HG03342 (cell line): Measurements from ENCODE around the gene LEMD3.

Experiments
- ATAC-seq: cut with Tn5 transposase; IDR thresholded peaks from one replicate; pipeline ENCODE4 v1.9.1; 2021; ENCODE audit warnings: mild to moderate bottlenecking, moderate library complexity; ENCODE audit not compliant: unreplicated experiment

The LEMD3 gene

DNA sequence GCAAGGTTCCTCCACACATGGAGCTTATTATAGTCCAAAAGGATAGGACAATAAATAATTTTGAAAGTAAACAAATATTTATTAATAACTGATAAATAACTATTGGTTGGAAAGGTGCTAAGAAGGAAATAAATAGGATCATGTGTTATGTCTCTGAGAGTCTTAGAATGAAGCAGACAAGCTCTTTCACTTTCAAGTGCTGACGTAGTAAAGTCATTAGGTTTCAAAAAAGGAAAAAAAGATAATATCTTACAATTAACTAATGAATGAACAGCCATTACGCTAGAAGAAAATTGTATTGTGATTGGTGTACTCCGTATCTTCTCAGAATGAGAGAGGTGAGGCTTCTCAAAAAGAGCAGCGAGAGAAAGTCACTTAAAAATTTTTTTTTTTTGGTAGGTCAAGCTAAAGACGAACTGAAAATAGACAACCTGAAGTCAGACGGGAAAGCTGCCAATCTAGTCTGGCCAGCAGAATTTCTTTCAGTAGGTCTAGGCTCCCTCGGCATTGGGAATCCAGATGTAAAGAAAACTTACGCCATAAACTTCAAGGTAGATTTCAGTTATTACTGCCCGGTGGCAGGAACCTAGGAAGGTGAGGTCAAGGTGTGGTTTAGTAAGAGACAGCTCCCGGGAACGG is 583 bp upstream of the LEMD3 start:
- ATAC-seq: no peak

DNA sequence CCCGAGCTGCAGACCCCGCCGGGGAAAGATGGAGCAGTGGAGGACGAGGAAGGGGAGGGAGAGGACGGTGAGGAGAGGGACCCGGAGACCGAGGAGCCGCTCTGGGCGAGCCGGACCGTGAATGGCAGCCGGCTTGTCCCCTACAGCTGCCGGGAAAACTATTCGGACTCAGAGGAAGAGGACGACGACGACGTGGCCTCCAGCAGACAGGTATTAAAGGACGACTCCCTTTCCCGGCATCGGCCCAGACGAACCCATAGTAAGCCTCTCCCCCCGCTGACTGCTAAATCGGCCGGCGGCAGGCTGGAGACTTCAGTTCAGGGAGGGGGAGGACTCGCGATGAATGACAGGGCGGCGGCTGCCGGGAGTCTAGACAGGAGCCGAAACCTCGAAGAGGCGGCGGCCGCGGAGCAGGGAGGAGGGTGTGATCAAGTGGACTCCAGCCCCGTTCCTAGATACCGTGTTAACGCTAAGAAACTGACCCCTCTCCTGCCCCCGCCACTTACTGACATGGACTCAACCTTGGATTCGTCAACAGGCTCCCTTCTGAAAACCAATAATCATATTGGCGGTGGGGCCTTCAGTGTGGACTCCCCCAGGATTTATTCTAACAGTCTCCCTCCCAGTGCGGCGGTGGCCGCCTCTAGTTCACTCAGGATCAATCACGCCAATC is 962 bp downstream of the LEMD3 start:
- peak; percentile 36 for ATAC-seq

DNA sequence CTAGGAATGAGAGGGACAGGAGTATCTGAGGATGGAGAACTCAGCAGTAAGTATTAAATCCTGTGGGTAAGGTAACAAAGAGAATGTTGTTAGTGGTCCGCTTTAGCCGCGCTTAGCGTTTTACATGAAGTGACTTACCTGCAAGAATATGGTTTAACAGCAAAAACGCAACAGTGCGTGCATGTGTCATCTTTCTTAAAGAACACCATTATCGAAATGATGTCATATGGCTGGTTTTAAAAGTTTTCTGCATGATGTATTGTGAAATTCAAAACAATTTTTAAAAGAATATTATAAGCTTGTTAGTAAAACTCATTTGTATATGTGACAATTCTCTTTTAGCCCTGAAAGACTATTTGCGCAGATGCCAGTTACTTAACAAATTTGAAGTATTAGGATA is 1.7 kb downstream of the LEMD3 start:
- ATAC-seq: no peak

DNA sequence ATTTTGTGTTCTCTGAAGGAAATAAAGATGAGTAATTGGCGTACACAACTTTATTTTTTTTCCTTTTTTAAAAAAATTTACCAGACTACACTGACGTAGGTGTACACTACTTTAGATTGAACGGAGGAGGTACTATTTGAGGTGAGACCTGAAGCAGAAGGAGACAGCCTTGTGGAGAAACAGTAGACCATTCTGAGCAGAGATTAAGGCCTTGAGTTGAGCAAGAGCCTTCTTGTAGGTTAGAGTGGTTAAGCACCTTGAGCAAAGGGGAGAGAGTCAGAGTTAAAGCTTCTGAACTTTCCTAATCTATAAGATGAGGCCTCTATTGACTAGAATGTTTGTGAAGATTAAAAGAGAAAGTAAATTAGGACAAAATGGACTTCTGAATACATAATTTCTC is 2.5 kb downstream of the LEMD3 start:
- ATAC-seq: no peak

DNA sequence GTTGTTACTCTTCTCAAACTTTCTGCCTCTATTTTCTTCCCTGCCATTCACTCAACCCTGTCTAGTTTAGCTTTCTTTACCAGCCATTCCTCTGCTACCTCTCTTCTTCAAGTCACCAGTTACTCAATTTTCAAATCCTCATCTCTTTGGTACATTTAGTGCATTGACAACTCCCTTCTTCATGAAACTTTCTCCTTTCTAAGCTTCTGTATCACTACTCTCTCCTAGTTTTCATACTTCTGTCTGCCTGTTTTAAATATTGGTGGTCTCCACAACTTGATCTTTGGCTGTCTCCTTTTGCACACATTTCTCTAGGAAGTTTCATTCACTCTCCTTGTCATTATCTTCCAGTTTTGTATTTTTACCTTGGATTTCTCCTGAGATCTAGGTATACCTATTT is 6.0 kb downstream of the LEMD3 start:
- no peak for ATAC-seq

DNA sequence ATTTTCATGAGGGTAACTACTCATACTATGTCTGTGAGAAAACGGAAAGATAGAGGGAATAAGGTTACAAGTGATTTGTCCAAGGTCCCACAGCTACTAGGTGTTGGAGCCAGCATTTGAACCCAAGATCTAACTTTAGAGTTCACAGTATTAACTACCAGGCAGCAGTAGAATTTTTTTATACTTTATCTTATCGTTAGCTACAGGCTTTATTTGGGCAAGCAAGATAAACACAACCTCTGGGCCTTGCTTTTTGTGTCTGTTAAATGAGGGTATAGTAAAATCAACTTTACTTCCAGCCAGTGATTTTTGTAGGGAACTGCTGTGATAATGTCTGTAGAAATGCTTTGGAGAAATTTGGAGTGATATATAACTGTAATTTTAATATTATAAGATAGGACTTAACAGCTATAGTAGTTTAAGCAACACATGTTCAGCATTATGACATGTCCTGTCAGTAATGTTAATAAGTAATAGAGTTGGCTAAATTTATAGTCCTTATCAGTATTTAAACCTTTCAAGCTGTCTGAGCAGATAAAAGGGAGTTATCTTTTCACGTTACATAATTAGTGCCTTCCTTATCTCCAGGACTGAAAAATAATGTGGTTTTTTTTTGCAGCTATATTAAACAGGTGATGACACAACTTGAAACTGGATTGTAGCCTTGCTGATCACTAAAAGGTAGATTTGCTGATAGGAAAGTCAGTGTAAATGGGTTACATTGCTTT is 12.8 kb downstream of the LEMD3 start:
- no peak for ATAC-seq

DNA sequence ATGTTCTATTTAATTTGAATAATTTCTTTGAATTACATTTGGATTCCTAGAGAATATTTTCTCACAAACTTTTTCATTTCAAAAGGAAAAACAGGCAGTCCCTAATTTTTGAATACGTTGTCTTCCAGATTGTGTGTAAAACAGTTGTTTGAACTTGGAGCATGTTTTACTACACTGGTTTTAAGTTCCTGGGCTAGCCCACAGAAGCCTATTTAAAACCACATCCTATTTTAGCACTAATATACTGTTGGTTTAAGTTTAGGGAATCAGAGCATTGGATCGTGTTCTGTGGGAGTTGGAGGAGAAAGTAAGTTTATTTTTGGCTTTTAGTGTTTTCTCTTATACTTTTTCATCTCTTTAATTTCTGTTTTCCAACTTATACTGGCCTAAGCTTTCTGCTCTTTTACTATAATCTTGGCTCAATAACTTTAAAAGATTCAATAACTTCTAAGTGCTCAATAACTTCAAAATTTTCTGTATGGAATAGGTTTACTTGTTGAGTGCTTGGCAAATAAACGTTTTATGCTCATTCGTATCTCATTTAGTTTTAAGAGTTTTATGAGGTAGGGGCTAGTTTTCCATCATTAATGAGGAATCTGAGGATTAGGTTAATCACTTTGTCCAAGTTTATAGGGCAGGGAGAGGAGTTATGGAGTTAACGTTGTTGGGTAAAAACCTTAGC is 14.9 kb downstream of the LEMD3 start:
- no peak for ATAC-seq

DNA sequence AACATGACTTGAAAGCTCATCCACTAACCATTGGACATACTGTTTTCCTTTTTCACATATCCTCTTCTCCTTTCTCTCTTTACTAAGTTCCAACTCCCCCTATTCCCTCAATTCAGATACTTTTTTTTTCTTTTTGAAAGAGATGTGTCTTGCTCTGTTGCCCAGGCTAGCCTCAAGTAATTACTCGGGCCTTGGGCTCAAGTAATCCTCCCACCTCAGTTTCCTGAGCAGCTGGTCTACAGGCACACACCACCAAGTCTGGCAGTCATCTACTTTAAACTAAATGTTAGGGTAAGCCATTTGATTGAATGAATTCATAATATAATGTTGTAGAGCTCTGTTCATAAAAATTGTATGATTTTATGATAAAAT is 15.5 kb downstream of the LEMD3 start:
- no peak for ATAC-seq

DNA sequence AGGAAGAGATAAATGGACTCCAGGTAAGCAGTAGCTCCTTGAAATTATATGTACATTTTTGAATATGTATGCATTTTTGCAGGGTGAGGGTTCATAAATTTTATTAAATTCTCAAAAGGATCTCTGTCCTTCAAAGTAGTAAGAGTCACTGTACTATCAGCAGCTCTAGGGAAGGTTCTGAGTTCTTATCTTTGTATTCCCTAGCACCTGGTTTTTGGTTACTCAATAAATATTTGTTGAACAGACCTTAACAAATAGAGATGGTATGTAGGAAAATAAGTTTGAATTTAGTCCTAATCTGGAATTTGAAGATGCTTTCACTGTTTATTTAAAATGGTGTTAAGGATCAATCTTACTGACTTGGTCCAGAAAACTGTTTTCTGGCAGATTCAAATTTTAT is 18.3 kb downstream of the LEMD3 start:
- ATAC-seq: no peak

DNA sequence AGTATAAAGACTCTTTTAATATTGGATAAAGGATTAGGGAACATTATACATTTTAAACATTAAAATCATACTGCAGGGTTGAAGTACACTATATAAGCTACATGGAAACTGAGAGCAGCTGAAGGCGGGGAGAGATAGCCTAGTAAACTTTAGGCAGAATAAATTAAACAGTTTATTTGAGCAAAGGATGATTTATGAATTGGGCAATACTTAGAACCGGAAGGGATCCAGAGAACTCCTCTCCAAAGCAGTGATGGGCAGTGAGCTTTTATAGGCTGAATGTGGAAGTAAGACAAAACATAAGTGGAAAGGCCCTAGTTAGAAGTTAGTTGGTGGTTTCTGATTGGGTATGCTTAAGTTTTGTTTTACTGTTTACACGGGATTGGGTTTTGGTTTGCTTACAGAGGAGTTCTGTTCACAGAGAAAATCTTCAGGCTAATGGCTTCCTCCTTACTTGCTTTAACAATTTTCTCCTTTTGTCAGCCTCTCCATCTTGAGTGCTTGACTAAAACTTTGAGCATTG is 18.9 kb downstream of the LEMD3 start:
- peak; percentile 31 for ATAC-seq

DNA sequence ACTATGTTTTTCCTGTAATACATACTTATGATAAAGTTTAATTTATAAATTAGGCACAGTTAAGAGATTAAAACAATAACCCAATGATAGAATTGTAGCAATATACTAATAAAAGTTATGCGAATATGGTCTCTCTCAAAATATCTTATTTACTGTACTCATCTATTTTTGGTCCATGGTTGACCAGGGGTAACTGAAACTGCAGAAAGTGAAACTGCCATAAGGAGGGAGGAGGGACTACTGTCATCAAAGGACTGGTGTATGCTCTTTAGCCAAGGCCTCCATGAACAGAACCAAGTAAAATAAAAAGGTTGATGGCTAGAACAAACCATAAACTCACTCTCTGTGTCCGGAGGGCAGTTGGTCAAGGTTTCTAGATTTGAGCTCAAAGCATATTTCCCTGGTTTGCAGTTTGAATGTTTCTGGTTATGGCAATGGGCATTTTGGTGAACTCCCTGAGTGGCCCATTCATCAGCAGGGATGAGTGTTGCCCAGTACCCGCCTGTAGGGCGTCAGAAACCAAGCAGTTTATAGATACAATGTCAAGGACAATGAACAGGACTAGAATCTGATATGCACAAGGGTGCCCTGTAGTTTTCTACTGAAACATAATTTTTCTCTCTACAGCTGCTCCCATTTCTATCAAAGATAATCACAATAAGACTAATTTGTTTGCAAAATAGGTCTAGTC is 19.8 kb downstream of the LEMD3 start:
- ATAC-seq: peak; percentile 98

DNA sequence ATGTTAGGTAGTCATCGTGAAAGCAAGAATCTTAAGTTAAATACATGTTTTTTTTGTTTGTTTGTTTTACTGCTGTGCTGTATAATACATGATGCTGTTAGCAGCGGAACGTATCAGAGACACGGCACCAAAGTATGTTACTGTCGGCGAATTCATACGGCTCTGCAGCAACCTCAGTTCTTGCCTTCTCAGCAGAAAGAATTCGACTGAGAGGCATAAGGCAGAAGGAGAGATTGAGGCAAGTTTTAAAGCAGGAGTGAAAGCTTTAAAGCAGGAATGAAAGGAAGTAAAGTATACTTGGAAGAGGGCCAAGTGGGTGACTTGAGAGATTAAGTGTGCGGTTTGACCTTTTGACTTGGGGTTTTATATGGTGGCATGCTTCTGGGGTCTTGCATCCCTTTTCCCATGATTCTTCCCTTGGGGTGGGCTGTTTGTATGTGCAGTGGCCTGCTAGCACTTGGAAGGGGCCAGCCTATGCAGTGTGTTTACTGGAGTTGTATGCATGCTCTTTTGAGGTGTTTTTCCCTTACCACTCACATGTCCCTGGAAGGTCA is 23.7 kb downstream of the LEMD3 start:
- no peak for ATAC-seq

DNA sequence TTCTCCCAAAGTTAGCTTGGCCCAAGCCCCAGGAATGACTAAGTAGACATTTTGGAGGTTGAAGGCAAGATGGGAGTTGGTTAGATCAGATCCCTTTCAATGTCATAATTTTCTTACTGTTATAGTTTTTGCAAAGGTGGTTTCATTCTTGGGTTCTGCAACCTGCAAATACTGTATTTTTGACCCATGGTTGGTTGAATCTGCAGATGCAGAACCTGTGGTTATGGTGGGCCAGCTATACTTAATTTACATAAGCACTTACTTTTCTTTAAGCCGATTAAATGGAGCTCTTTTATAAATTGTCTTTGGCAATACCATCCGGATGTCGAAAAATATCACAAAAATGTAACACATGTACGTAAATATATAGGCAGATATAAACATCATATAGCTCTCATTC is 25.6 kb downstream of the LEMD3 start:
- no peak for ATAC-seq

DNA sequence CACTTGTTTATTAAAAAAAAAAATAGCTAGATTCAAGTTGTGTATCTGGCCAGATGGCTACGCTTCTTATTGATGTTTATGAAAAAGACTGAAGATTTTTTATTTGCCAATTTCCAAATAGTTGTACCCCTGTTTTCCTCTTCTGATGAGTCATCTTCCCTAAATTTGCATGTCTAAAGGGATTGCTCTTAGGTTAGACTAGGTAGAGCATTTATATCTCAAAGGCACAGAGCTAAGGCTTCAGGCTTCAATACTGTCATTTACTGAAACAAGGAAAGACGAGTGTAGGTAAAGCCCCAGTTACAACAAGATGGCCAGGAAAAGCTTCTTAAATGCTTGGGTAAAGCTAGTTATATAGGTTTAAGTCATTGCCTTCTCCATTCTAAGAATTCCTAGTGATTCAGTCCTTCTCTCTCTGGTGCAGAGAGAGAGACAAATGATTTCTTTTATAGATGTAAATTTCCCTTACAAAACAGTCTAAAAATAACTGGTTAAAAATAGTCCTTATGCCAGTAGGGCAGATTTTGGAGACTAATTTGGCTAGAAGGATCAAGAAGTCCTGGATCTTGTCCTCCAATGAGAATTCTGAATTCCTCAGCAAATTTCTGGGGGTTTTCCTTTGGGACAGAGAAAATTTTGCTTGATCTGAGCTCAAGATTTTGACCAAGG is 26.1 kb downstream of the LEMD3 start:
- no peak for ATAC-seq

DNA sequence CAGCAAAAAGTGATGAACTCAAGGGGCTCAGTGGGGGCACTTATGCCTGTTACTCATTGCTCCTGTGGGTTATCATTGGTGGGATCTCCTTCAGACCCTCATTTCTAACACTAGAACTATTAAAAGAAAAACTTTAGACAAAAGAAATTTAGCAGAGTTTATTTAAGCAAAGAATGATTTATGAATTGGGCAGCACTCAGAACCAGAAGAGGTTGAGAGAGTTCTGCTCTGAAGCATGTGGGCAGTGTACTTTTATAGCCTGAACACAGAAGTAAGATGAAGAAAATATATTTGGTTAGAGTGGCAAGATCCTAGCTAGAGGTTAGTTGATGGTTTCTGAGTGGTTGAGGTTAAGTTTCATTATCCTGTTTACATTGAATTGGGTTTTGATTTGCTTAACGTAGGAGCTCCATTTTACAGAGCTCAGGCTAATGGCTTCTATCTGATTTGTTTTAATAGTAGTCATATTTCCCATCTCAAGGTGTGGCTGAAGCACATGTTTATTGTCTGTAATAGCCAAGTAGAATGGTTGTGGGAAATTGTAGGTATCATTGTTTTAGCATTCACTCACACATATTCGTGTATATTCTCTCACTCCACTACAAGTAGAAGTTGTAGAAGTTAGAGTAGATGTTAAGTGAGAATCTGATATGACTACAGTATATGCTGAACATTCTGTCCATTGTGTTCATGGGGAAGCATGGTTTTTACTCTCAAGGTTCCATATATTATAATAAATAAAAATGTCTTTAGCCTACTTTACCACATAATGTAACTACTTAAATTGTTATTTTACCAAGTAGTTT is 27.6 kb downstream of the LEMD3 start:
- ATAC-seq: no peak

DNA sequence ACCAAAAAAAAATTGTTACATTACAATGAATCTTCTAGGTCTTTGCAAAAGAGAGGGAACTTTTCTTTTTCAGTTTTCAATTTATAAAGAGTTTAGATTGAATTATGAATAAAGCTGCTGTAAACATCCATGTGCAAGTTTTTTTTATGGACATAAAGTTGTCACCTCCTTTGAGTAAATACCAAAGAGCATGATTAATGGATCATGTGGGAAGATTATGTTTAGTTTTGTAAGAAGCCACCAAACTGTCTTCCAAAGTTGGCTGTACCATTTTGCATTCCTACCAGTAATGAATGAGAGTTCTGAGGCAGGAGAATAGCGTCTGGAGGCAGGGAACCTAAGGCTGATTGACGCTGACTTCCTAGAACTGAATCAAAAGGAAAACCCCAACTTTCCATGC is 30.2 kb downstream of the LEMD3 start:
- no peak for ATAC-seq

DNA sequence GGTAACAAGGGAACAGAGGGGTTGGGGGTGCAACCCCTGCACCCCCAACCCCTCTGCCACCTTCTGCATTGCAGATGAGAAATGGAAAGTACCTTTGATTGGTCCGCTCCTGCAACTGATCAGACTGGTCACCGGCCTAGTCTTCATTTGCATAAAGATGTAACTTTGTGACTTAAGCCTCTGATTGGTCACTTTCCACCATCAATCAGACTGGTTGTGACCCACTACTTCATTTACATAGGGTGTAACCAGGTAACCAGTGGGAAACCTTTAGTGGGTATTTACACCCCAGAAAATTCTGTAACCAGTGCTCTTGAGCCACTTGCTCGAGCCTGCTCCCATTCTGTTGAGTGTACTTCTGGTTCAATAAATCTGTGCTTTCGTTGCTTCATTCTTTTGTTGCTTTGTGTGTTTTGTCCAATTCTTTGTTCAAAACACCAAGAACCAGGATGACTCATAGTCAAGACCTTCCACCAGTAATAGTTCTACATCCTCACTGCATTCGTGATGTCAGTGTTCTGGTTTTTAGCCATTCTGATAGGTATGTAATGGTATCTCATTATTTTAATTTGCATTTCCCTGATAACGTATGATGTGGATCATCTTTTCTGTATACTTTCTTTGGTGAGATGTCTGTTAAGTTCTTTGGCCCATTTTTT is 30.8 kb downstream of the LEMD3 start:
- no peak for ATAC-seq

DNA sequence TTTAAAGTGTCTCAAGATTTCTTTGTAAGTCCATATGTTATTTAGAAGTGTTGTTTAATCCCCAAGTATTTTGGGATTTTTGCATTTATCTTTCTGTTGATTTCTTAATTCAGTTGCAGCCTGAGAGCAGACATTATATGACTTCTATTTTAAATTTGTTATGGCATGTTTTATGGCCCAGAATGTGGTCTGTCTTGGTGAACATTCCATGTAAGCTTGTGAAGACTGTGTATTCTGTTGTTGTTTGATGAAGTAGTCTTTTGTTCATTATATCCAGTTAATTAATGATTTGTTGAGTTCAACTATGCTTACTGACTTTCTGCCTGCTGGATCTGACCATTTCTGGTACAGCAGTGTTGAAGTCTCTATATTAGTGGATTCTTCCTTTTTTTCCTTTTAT is 34.0 kb downstream of the LEMD3 start:
- no peak for ATAC-seq
